ENCODE data around the gene SEZ6L2.
"Not testable (repeated sequence)": the region's sequence is repeated elsewhere in the genome, so short reads cannot be mapped to it uniquely, and the experiment has no call there.

Gene SEZ6L2

DNA sequence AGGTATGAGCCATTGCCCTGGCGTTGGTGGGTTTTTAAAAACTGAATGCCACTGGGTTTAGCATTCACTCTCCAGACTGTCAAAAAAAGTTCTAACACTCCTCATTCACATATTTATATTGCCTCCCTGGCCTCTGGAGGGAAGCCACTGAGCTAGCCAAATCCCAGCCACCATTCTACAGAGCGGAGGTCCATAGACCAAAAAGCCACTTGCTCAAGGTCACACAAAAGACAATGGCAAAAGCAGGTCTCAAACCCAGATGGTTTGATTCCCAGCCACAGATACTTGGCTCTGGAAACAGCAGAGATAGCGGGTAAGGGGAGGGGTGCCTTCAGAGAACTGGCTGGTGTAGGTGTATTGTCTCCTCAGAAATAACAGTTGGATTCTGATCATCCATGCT, 18.3 kb downstream of the SEZ6L2 start:
- no peak for DNase-seq

- no peak for DNase-seq
Measured at GRCh38 chr16:29878172-29878571, 21.2 kb downstream of the SEZ6L2 start.

- DNase-seq: no peak
Measured at GRCh38 chr16:29877266-29877961, 21.9 kb downstream of the SEZ6L2 start.

DNA sequence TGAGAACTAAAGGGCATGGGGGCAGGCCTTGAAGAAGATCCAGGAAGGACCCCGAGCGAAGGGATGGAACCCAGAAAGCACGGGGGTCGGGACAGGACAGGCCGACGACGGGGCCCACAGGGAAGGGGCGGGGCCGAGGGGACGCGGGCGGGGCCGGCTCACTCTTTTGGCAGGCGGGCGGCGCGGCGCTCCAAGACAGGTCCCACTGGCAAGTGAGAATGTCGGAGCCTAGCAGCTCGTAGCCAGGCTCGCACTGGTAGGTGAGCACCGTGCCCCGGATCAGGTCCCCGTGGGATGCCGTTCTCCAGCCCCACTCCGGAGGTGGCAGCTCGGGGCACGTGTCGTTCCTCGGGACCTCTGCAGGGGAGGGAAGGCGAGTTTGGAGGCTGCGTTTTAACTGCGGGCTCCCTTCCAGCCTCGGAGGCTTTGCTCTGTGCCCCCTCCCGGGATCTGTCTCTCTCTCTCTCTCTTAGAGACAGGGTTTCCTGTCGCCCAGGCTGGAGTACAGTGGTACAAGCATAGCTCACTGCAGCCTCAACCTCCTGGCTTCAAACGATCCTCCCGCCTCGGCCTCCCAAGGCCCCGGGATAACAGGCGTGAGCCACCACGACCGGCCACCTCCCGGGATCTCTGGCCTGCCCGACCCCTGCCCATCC, 22.6 kb downstream of the SEZ6L2 start:
- no peak for DNase-seq

DNA sequence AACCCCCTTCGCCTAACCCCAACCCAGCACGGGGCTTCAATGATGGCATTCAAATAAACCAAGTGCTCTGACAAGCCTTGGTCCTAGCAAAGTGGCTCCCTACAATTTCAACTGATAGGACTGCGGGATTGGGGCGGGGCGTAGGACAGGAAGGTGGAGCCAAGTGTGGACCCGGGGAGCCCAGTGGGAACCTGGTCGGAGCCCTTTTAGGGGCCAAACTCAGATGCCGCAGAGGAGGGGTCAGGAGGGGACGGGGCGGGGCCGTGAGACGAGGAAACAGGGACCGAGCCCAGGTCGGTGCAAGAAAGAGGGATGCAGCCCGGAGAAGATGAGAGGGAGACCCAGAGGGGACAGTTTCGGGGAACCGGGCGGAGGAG, 23.1 kb downstream of the SEZ6L2 start:
- DNase-seq: no peak

- DNase-seq: no peak
Measured at GRCh38 chr16:29875206-29875605, 24.1 kb downstream of the SEZ6L2 start.

DNA sequence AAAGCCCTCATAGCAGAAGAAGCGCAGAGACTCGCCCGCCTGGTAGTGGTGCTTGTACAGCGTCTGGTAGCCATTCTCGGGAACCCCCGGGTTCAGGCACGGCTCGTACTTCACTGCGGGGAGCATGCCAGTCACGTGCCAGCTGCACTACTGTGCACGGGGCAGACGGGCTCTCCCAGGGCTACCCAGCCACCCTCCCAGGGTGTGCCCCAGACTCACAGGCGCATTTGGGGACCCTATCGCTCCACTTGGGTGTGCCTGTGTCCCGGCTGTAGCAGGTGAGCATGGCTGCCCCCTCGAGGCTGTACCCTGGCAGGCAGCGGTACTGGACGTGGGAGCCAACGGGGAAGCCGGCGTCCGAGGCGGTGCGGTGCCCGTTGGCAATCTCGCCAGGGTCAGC, 26.0 kb downstream of the SEZ6L2 start:
- no peak for DNase-seq

DNA sequence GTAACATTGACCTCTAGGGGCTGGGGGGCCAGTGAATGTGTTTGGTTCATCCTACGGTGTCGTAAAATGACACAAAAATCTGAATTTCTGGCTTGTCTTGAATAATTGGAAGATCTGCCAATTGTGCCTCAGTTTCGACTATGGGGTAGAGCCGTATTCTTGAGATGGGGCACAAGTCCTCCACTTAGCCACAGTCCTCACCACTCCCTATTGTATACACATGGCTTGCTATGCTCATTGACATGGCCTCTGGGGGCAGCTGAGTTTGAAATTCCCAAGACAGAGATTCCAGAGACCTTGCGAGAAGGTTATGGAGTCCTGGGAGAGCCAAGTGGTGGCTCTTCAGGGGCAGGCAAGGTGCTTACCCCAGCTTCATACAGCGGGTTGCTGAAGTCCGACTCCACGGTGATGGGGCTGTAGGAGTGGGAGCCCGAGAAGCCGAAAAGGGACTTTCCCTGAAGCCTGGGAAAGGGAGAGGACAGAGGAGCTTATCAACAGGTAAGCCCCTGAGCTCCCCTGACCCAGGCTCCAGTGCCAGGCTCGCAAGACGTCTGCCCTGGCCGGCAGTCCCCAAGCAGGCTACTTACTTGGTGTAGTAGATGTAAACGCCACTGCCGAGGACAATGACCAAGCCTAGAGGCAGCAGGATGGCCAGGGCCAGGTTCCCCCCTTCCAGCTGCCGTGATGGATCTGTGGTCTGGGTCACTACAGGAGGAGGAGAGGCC, 27.4 kb downstream of the SEZ6L2 start:
- no peak for DNase-seq

DNA sequence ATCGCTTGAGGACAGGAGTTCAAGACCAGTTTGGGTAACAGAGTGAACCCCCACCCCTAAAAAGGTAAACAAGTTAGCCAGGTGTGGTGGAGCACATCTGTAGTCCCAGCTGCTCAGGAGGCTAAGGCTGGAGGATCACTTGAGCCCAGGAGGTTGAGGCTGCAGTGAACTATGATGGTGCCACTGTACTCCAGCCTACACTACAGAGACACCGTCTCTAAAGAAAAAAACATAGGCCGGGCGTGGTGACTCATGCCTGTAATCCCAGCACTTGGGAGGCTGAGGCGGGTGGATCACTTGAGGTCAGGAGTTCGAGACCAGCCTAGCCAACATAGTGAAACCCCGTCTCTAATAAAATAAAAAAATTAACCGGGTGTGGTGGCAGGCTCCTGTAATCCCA, 30.3 kb downstream of the SEZ6L2 start:
- not testable (repeated sequence) for DNase-seq

DNA sequence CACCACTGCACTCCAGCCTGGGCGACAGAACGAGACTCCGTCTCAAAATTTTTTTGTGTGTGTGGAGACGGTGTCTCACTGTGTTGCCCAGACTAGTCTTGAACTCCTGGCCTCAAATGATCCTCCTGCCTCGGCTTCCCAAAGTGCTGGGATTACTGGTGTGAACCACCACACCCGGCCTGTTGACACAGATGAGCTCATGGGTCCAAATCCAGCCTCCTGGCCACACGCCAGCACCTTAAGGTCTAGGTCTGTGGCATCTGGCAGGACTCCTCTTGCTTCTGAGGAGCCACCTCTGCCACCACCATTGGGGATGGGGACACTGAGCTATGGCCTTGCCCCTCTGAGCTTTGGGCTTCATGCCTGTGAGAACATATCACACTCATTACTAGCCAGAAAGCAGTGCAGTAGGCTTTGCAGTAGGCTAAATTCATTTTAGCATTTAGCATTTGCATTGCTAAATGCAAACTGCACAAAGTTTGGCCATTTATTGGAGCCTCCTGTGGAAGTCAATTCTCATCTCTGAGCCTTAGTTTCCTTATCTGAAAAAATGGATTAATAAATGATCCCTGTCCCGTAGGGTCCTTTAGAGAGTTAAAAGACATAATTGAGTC, 30.8 kb downstream of the SEZ6L2 start:
- no peak for DNase-seq

- no peak for DNase-seq
Measured at GRCh38 chr16:29864205-29864604, 35.1 kb downstream of the SEZ6L2 start.

DNA sequence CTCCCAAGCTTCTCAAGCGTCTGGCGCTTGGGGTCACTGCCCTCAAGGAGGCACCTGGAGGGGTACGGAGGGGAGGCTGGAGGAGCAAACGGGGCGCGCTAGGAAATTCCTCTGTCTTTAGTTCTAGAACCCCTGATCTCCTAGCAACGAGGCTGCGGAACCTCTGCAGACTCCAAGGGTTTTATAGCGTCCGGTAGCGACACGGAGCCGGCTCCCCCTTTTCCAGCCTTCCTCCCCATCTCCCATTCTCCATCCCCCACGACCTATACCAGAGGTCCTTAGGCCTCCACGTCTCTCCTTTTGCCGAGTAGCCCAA, 35.7 kb downstream of the SEZ6L2 start:
- DNase-seq: no peak

GRCh38 chr16:29862884-29863668, 36.3 kb downstream of the SEZ6L2 start, which contains the start of gene CDIPT:
Gene CDIPT (minus strand): TSS chr16:29863226. CDS start chr16:29862857, 369 bp downstream.
- DNase-seq: peak; percentile 95

GRCh38 chr16:29862383-29862883, 36.9 kb downstream of the SEZ6L2 start:
- no peak for DNase-seq

DNA sequence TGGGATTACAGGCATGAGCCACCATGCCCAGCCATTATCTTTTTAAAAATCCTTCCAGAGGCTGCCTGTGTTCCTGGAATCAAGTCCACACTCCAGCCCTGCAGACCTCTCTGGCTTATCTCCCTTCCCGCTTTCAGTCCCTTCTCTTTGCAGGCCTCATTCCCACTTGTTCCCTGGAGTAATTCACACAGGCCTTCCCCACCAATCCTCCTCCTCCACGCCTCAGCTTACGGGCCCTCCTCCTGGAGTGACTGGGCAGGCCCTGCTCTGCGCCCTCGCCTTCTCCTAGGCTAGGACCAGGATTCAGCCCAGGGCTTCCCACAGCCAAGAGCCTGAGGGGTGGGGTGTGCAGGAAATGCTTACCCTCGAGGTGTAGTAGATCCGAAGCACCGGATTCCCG, 39.1 kb downstream of the SEZ6L2 start:
- no peak for DNase-seq

- no peak for DNase-seq
Measured at GRCh38 chr16:29858974-29859373, 40.4 kb downstream of the SEZ6L2 start.

GRCh38 chr16:29858149-29858849, 41.1 kb downstream of the SEZ6L2 start:
- no peak for DNase-seq

- no peak for DNase-seq
Measured at GRCh38 chr16:29857133-29857760, 42.1 kb downstream of the SEZ6L2 start.

- no peak for DNase-seq
Measured at GRCh38 chr16:29854520-29855100, 44.7 kb downstream of the SEZ6L2 start.

DNA sequence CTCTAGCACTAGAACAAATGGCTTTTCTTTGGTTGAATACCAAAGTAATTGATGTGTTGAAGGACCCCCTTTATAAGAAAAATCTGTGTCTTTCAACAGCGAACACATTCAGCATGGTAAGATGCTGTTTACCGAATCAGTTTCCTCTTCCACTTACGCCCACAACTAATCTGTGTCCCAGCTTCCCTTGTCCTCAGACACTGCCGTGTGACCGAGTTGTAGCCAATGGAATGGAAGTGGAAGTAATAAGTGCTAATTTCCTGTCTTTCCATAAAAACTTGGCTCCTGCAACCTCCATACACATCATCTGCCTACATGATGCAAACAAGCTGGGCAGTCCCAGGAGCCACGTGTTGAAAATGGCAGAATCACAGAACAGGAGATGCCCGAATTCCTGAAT, 46.7 kb downstream of the SEZ6L2 start:
- DNase-seq: no peak

GRCh38 chr16:29850998-29851397, 48.4 kb downstream of the SEZ6L2 start:
- DNase-seq: no peak

All from NCI-H1105 (cell line).